Caco-2 (cell line): ENCODE data around the gene C1S. TPM values are rescaled to one million over a fixed set of nuclear protein-coding genes. Genes with fewer than 3 reads are reported as not detected.

Experiments used
- BruUV-seq: library from RNA; stranded (reverse); fragments of 400-500 nt; replicated peaks from 2 replicates; lab custom pipeline; 2021; lab: Mats Ljungman, UMichigan
- CTCF ChIA-PET: fragments of 300-600 bp; sonication (Branson Sonifier 250); formaldehyde crosslinking; loops from one replicate; lab custom pipeline; 2022; ENCODE audit warnings: antibody characterized with exemption; lab: Charles Lee
- POLR2A ChIA-PET: fragments of 300-600 bp; sonication (Branson Sonifier 250); formaldehyde crosslinking; loops from one replicate; lab custom pipeline; 2022; ENCODE audit warnings: antibody characterized with exemption; lab: Charles Lee
- DNase-seq, 2 experiments: peaks; one replicate each; pipeline versions ENCODE4 v3.0.0 to v3.0.0-alpha.2; 2020 to 2022
- H3K27me3 ChIP-seq: replicated peaks from 2 replicates; pipeline ENCODE4 v1.6.0; 2011; ENCODE audit warnings: low read length; ENCODE audit not compliant: control insufficient read depth, insufficient read depth
- H3K36me3 ChIP-seq: 2 replicates; pipeline ENCODE4 v1.5.1; 2011; ENCODE audit warnings: low read length; ENCODE audit not compliant: control insufficient read depth, insufficient read depth
- H3K4me1 ChIP-seq: fragments of 250-450 bp; sonication (Bioruptor Pico); 2 replicates; pipeline ENCODE4 v1.5.1; 2020; ENCODE audit warnings: mild to moderate bottlenecking
- H3K4me3 ChIP-seq: 2 replicates; pipeline ENCODE4 v1.5.1; 2011; ENCODE audit warnings: low read depth, mild to moderate bottlenecking, control low read depth, low read length
- H3K9me3 ChIP-seq: fragments of 250-450 bp; sonication (Bioruptor Pico); 2 replicates; pipeline ENCODE4 v1.5.1; 2020; ENCODE audit warnings: mild to moderate bottlenecking, moderate library complexity
- H3K27ac Mint-ChIP-seq: one replicate; pipeline ENCODE4 v1.8.0; 2022; ENCODE audit warnings: mixed read lengths; ENCODE audit not compliant: unreplicated experiment
- H3K27me3 Mint-ChIP-seq: one replicate; pipeline ENCODE4 v1.8.0; 2022; ENCODE audit warnings: mixed read lengths; ENCODE audit not compliant: insufficient read depth, unreplicated experiment
- H3K36me3 Mint-ChIP-seq: one replicate; pipeline ENCODE4 v1.8.0; 2022; ENCODE audit warnings: mild to moderate bottlenecking, mixed read lengths; ENCODE audit not compliant: insufficient read depth, unreplicated experiment
- H3K4me1 Mint-ChIP-seq: one replicate; pipeline ENCODE4 v1.8.0; 2022; ENCODE audit warnings: low read depth, mixed read lengths; ENCODE audit not compliant: unreplicated experiment
- H3K4me3 Mint-ChIP-seq: one replicate; pipeline ENCODE4 v1.8.0; 2022; ENCODE audit warnings: mild to moderate bottlenecking, moderate library complexity, mixed read lengths; ENCODE audit not compliant: unreplicated experiment
- H3K9me3 Mint-ChIP-seq: one replicate; pipeline ENCODE4 v1.8.0; 2022; ENCODE audit warnings: mixed read lengths; ENCODE audit not compliant: unreplicated experiment
- CTCF ChIP-seq, 2 experiments: fragments of 200-600 bp in 1 of 2; IDR thresholded peaks; 1 replicate in 1 of 2; 2 replicates in 1 of 2; pipeline versions ENCODE4 v1.5.1 to v1.8.0; 2011 to 2022; ENCODE audit warnings: antibody characterized with exemption in 1 of 2, control low read depth in 1 of 2, inconsistent platforms in 1 of 2, low read depth in 1 of 2, low read length in 1 of 2, mild to moderate bottlenecking in 1 of 2, moderate library complexity in 1 of 2; ENCODE audit not compliant: insufficient read depth in 1 of 2, severe bottlenecking in 1 of 2, unreplicated experiment in 1 of 2
- intact Hi-C: fragments of 100-400 bp; cut with micrococcal nuclease; formaldehyde crosslinking; loops from one replicate; pipeline ENCODE4 v1.10.0; 2022; ENCODE audit not compliant: unreplicated experiment
- total RNA-seq: library from RNA; stranded (reverse); gene quantifications from 2 replicates; pipeline ENCODE4 v1.2.3, GENCODE V29; 2022

C1S gene
- total RNA-seq, 1 experiment from 2014 or later: 6.1 TPM

DNA sequence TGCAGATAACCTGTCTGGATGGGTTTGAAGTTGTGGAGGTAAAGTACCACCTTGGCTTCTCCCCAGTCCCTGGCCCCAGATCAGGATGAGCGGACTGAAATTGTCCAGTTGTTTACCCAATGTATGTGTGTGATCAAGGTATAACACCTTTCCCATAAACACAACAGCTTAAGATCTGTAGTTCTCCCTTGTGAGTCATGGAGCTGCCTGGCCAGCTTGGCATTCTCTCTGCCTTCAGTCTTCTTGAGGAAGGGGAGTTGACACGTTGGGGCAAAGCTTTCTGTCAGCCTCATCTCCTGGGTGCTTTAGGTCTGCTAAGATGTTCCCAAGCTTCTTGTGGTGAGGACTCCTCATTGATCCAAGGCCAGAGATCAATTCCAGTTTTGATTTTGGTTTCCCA is 6.1 kb downstream of the C1S start:
- BruUV-seq: no TSS peak
- peaks cover 6% of the 10 kb centered on the region; the same call in 1 of the 2 replicates for H3K4me1 ChIP-seq
- no peak for TF ChIP-seq CTCF (IDR thresholded peaks at IDR 0.05; ENCODE audit: insufficient read depth in 1 of 2, low read depth in 1 of 2, low read length in 1 of 2, severe bottlenecking in 1 of 2, unreplicated experiment in 1 of 2)
- H3K27me3 ChIP-seq: no peaks in the 10 kb centered on the region
- no peak for DNase-seq
- H3K9me3 ChIP-seq: no peaks in the 10 kb centered on the region
- no peaks in the 10 kb centered on the region for H3K36me3 ChIP-seq
- ChIA-PET POLR2A (no interaction called here), CTCF (no interaction called here)
- no peak overlapping the region for H3K4me3 Mint-ChIP-seq
- intact Hi-C loops: no loop called here
- H3K36me3 Mint-ChIP-seq: no peaks in the 10 kb centered on the region
- no peaks in the 10 kb centered on the region for H3K9me3 Mint-ChIP-seq
- no peak overlapping the region for H3K4me3 ChIP-seq
- H3K27me3 Mint-ChIP-seq: no peaks in the 10 kb centered on the region
- H3K27ac Mint-ChIP-seq: no peak overlapping the region
- H3K4me1 Mint-ChIP-seq: peaks cover 10% of the 10 kb centered on the region

DNA sequence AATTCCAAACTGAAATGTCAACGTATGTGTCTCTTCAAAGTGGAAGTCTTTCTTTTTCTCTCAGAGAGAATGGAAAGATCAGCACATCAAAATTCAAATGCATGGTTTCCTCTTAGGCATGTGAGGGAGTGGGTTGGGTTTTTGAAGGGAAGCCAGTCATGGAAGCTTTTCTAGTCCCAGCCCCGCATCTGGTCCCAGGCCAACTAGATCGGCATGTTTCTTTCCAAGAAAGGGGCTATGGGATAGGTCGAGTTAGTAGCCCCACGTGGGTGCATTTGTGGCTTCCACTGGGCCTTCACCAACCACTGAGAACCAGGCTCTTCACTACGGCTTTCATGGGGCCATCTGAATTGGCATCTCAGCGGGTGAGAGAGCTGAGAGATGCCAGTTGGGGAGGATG is 6.6 kb downstream of the C1S start:
- ChIA-PET CTCF (no interaction called here), POLR2A (no interaction called here)
- no peak for TF ChIP-seq CTCF (IDR thresholded peaks at IDR 0.05; ENCODE audit: insufficient read depth in 1 of 2, low read depth in 1 of 2, low read length in 1 of 2, severe bottlenecking in 1 of 2, unreplicated experiment in 1 of 2)
- no peaks in the 10 kb centered on the region for H3K9me3 ChIP-seq
- Mint-ChIP-seq H3K27ac (no peak overlapping the region), H3K4me1 (peaks cover 15% of the 10 kb centered on the region), H3K4me3 (no peak overlapping the region), H3K9me3 (no peaks in the 10 kb centered on the region), H3K36me3 (no peaks in the 10 kb centered on the region), H3K27me3 (no peaks in the 10 kb centered on the region)
- H3K4me3 ChIP-seq: no peak overlapping the region
- BruUV-seq: no TSS peak
- peaks cover 8% of the 10 kb centered on the region; the same call in 1 of the 2 replicates for H3K4me1 ChIP-seq
- DNase-seq: no peak
- no peaks in the 10 kb centered on the region for H3K27me3 ChIP-seq
- H3K36me3 ChIP-seq: no peaks in the 10 kb centered on the region
- intact Hi-C loops: no loop called here

DNA sequence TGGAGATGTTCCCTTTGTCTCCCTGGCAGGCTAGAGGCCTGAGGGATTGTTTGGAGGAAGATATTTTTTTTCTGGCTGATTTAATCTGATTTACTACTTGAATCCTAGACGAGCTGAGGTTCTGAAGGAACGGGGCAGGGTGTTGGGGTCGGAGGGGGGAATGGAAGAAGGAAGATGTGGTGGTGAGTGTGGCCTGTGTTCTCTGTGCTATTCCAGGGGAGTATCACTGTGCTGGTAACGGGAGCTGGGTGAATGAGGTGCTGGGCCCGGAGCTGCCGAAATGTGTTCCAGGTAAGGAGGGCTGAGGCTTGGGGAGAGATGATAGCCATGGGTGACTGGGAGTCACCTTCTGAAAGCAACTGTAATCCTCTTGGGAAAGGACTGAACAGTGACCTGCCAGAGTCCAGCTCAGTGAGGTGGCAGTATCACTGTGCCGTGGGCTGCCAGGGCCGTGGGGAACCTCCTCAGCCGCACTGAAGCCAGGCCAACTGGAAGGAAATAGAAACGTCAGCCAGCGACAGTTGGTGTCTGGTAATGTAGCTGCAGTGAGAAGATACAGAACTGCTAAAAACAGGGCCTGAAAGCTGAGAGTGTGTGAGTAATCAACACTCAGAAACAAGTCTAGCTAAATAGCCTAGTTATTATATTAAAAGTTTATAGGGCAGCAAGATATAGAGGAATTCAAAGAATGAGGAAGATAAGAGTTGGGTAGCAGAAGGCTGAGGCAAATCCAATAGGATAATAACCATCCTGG is 7.9 kb downstream of the C1S start:
- H3K4me3 ChIP-seq: no peak overlapping the region
- peaks cover 10% of the 10 kb centered on the region; the same call in 1 of the 2 replicates for H3K4me1 ChIP-seq
- Mint-ChIP-seq H3K27me3 (no peaks in the 10 kb centered on the region), H3K4me3 (no peak overlapping the region), H3K36me3 (no peaks in the 10 kb centered on the region), H3K27ac (no peak overlapping the region), H3K9me3 (no peaks in the 10 kb centered on the region), H3K4me1 (peaks cover 16% of the 10 kb centered on the region)
- H3K9me3 ChIP-seq: no peaks in the 10 kb centered on the region
- DNase-seq: no peak
- intact Hi-C loops: no loop called here
- no peaks in the 10 kb centered on the region for H3K36me3 ChIP-seq
- ChIA-PET CTCF (interaction anchor here (0.8 to 1.4 kb wide), 3 partner anchors 40 to 122 kb away, joined by 3 to 6 read pairs (median 3); partner anchors contain the start of gene C1RL), POLR2A (interaction anchor here (0.6 to 0.8 kb wide), 2 partner anchors 12 to 39 kb away, joined by 3 read pairs; no protein-coding TSS in a partner anchor)
- BruUV-seq: no TSS peak
- no peak for TF ChIP-seq CTCF (IDR thresholded peaks at IDR 0.05; ENCODE audit: insufficient read depth in 1 of 2, low read depth in 1 of 2, low read length in 1 of 2, severe bottlenecking in 1 of 2, unreplicated experiment in 1 of 2)
- H3K27me3 ChIP-seq: no peaks in the 10 kb centered on the region
